GM21786 (cell line): Measurements from ENCODE around the gene TBC1D22A.

Experiments used
- ATAC-seq: cut with Tn5 transposase; IDR thresholded peaks from one replicate; pipeline ENCODE4 v1.9.1; 2021; ENCODE audit not compliant: unreplicated experiment

TBC1D22A gene

DNA sequence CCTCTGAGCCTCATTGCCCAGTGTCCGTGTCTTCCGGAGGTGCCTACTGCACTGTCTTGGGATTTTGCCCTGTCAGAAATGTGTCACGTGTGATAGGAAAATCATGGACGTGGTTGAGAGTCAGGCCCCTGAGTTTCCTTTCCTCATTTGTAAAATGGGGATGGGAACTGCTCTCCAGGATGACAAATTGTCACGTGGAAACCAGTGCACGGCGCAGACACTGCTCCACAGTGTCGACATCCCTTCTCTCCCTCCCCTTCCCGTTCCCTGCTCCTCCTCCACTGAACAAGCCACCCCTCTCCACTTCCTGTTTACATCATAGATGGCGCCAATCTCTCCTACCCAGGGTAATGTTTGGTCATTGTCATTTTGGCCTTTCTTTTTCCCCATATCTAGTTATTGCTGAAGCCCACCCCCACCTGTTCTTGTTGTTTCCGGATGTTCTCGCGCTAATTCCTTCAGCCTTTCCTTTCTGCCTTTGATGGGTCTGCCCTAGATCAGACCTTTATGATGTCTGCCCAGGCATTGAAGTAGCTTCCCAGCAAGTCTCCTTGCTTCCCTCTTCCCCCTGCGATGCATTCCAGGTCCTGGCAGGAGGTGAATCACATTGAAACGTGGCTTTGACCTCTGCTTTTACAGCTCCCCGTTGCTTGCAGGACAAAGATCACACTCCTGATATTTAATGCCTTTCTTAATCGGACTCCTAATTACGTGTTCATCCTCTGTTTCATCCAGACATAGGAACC is 91.8 kb downstream of the TBC1D22A start:
- no peak for ATAC-seq

DNA sequence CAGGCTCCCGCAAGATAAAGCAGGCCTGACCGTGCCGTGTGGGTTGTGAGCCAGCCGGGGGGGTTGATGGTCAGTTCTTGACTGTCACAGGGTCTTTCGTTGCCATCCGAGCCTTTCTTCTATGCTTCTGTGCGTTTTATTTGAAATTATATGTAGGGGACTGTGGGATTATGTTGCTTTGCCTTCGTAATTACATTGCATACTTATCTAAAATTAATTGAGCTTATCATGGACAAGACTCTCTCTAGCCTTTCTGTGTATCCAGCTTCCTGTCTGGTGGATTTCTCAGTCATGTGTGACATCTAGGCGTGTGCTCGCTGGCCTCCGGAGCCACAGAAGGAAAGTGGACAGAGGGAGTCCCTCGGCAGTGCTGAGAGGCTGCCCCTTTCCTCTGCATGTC is 93.2 kb downstream of the TBC1D22A start:
- no peak for ATAC-seq

DNA sequence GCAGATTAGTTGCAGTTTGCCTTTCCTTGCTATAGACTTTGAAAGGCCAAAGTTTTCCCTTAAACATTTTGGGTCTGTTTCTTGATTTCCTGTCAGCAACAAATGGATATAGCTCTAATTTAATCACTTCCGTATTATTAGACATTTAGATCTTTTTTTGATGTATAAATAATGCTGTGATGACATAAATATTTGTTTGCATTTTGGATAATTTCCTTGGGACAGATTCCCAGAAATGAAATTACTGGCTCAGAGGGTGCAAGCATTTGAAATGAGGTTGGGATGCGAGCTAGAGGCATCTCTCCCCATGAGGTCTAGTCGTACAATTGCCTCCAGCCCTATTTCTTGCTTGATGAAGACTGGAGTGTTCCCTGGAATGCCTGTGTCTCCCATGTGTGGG is 94.2 kb downstream of the TBC1D22A start:
- ATAC-seq, result no peak

DNA sequence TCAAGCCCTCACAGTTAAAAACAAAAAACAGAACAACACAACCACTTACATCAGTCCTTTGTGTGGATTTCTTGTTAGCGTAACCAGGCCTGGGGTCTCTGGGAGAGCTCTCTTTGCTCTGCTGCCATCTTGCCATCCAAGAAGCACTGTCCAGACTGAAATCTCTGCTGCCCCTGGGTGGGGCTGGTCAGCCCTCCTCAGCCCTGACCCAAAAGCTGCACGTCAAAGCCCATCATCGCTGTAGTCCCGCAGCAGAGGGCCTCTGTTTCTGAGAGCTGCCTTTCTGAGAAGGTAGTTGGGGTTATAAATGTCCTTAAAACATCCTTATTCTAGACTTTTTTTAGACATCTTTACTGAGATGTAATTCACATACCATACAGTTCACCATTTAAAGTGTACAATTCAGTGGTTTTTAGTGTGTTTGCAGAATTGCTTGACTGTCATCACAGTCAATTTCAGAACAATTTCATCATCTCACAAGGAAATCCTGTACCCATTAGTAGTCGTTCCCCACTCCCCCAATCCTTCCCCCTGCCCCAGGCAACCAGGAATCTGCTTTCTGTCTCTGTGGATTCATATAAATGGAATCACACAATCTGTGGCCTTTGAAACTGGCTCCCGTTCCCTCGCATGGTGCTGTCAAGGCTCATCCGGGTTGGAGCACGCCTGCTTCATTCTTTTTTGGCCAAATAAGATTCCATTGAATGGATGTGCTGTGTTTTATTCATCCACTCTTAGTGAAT is 94.9 kb downstream of the TBC1D22A start:
- no peak for ATAC-seq

DNA sequence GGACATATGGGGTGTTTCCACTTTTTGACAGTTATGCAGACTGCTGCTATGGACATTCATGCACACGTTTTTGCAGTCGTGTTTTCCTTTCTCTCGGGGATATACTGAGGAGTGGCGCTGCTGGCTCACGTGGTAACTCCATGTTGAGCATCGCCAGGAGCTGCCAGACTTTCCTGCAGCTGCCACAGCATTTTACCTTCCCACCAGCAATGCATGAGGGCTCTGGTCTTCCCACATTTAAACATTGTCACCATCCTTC is 95.4 kb downstream of the TBC1D22A start:
- no peak for ATAC-seq

DNA sequence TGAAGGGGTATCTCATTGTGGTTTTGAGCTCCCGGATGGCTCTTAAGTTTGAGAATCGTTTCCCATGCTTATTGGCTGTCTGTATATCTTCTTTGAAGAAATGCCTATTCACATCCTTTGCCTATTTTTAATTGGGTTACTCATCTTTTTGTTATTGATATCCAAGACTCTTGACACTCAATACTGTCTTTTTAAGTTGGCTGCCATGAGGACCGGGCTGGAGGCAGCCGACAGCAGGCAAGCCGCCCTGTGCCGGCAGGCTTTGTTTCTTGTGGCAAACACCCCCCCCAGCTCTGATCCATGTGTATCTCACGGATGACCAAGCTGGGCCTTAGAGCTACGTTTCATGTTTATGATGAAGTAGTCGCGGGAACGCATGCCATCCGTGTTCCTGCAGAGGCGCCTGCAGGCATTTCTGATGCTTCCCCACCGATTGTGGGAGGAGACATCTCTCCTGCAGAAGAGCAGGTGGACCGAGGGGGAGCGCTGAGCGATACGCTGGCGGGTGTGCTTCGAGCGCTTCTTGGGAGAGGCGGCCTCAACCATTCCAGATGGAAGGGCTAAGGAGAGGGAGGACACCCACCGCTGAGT is 95.8 kb downstream of the TBC1D22A start:
- no peak for ATAC-seq

DNA sequence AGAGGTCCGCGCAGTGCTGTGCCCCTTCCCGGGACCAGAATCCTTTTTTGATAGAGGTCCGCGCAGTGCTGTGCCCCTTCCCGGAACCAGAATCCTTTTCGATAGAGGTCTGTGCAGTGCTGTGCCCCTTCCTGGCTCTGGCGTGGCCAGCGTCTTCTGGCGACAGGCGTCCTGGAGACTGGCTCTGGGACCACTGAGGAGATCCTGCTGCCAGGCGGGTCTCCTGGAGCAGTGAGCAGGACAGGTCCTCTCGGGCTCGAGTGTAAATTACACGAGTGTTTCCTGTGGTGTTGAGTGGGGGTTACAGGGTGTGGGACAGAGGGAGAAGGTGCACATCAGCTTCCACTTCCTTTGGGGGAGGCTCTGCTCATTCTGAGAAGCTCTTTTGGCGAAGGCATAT is 98.1 kb downstream of the TBC1D22A start:
- no peak for ATAC-seq

DNA sequence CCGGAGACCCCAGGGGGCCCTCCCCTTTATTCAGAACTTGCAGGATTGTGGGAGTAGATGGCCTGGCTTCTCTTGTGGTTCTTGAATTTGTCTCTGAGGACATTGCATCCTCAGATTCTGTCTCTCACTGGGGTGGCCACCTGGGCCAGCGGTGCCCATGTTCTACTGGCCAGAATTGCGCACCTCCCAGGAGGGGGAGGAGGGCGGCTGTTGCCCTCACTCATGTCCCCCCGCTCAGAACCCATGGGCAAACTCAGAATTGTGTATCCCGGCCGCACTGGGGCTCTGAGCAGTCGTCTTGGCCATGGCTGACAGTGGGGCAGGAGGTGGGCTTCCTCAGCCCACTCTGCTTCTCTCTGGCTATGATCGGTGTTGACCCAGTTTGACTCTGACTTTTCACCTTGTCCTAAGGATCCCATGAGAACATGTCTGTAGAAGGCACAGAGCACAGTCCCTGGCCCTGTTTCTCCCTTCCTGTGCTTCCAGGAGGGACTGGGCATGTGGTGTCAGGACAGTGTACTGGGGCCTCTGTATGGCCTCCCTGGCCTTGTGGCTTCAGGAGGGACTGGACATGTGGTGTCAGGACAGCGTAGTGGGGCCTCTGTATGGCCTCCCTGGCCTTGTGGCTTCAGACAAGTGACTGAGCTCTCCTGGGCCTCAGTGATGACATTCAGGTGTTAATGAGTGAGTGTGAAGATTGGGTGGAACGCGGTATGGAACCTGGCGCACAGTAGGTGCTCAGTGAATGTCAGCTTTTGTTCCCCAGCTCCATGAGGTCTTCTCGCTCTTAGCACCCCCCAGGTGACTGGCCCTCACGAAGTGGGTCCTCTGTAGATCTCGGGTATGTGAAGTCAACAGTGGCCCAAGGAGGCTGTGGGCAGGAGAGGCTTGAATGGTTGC is 99.3 kb downstream of the TBC1D22A start:
- no peak for ATAC-seq

DNA sequence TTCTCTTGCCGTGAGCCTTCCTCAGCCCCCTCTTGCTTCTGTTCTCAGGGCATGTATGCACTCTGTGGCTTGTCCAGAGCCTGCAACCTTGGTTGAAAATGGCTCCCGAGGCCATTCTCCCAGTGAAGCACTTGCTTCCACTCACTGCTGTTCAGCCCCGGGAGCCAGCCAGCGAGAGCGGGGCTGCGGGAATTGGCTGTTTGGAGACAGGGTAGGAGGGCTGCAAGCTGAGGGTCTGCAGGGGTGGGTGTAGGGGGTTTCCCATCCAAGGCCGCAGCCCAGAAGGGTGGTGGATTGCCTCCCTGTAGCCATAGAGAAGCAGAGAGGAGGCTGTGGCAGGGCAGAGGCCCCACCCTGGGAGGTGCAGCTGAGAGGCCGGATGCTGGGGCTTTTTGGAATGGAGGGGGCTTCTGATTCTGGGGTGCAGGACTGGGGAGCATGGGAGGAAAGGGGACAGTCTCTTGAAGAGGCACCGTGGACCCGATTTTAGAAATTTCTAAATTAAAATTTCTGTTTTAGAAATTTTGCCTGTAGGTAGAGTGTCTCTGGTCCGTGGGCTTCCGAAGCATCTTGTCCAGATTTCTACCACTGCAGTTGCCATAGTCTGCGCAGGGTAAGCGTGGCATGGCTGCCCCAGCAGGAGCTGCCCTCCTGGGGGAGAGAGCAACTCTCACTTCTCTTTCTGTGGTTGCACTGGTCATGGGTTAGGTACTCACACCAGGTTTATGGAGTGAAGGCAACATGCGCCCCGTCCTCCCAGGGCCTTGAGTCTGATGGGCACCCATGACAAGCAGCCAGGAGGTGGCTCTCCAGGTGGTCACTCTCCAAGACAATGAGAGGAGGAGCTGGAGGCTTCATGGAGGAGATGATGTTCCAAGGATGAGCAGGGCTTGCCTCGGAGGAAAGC is 100.2 kb downstream of the TBC1D22A start:
- no peak for ATAC-seq

DNA sequence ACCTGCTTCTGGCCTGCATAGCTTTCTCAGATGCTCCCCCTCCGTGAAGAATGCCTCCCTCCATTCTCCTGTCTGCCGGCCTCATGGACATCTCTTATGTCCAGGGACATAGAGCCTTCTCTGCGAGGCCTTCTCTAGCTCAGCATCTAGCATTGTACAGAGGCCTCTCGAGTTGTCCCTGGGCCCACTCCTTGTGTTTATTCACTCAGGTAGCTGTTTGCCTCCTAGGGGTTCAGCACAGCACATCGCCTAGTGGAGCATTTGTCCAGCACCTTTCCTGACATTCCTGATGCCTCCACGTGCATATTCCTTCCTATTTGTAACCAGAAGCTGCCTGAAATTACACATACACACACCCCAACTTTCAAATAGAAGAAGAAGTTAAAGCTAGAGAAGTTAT is 101.3 kb downstream of the TBC1D22A start:
- no peak for ATAC-seq

DNA sequence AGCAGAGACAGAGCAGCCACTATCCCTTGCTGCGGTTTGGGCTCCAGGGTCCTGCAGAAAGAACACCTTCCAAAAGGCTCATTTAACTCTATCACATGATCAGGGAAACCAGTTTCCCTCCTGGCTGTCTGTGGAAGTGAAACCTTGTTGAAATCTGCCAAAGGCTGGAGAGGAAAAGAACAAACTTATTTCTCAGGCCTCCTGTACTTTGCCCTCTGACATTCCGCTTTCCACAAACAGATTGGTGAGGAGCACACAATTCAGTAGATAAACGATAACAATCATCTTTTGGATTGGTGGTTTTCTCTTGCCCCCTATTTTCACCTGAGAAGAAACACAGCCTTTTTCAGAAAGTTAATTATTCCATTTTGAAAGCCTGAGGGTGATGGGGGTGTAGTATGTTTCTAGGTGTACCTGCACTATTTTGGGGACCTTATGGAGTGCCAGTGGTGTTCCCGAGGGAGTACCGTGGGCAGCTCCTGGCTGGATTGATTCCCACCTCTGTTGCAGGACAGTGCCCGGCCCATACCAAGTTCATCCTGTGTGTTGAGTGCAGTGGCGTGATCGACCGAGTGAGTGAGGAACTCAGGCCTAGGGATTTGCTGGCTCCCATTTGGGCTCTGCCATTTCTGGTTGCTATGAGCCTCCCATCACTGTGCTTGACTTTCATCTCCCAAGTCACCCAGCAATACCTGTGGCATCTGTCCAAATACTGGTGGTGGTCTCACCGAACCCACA is 102.0 kb downstream of the TBC1D22A start:
- no peak for ATAC-seq

DNA sequence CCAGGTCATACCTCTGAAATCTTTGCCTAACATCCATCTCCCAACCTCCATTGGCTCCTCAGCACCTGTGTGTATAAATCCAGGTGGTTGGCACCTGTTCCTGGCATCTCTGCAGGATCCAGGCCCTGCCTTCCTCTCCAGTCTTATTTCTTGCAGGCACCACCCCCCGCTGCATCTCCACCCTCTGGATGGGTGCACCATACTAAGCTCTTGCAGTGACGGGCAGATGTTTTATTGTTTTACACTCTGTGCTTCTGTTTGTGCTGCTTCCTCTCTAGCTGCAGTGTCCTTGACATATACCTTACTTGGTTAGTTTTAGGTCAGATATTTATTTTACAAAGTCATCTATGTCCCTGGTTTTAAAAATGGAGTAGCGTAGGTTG is 102.6 kb downstream of the TBC1D22A start:
- ATAC-seq, result no peak

DNA sequence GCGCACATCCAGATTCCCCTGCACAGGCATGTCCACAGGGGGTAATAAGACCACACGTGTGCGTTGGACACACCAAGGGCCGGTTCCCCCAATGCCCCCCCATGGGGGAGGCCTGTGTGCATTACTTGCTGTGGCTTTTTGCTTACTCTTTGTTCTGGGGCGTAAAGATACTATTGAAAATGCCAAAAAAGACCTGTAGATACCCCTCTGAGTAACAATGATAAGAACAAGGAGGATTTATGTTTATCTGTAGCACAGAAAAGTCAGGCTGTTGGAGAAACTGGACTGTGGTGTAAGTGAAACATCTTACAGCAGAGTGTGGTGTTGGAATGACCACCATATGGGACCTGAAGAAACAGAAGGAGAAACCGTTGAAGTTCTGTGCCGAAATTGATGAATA is 103.2 kb downstream of the TBC1D22A start:
- ATAC-seq, result no peak

DNA sequence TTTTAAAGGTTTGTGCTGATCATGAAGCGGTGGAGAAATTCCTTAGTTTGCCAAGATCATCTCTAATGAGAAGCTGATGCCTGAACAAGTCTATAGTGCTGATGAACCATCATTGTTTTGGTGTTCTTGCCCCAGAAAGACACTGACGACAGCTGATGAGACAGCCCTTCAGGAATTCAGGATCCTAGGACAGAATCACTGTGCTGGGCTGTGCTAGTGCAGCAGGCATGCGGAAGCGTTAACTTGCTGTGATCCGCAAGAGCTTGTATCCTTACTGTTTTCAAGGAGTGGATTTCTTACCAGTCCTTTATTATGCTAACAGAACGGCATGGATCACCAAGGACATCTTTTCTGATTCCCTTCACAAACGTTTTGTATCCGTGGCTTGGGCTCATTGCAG is 104.1 kb downstream of the TBC1D22A start:
- ATAC-seq, result no peak

DNA sequence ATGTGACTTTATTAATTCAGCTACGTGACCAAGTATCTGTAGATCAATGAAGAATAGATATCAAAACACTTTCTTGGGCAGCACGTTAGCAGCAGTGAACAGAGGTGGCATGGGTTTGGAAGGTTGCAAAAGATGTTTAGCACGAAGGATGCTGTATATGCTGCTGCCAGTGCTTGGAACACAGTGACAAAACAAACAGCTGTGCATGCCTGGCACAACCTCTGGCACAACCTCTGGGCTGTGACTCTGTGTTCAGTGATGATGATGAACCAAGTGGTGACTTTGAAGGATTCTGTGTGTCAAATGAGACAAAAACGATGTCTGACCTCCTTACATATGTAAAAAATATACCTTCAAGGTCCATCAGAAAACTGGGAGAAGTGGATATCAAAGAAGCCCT is 104.7 kb downstream of the TBC1D22A start:
- no peak for ATAC-seq

DNA sequence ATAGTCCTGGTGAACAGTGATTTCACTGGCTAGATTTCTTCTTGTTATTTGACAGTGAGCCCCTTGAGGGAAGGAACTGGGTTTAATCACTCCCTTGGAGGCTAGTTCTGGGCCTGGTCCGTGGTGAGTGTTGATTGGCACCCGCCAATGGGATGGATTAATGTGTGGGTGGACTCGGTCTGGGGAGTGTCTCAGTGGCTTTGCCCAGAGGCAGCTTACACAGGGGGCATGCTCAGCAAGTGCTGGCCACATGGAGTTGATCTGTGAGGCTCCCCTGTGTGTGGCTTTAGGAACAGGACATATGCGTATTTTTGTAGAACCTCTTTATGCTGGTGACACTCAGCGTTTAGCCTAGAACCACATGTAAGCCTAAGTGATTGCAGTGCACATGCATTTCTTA is 106.9 kb downstream of the TBC1D22A start:
- ATAC-seq, result no peak

DNA sequence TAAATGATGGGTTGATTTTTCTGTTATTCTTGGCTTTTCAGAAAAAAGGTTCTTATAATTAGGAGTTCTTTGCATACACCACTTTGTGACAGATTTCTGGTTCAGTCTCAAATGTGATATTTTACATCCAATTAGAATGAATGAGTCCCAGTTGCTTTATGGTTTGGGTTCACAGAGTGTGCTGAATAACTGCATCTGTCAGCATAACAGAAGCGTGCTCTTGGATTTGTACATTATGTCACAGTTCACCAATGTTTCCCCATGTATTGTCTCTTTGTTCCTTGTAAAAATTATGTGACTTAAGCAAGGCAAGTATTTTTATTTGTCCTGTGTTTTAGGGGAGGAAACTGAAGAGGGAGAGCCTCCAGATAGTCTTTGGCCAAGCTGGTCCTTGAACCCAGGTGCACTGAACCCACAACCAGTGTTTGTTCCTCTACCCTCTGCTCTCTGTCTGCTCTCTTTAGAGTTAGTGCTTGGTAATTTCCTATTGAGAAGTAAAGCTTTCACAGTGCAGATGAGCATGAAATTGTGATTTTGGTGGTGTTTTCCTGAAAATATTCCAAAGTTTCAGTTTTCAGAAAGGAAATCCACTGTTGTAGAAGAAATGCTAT is 107.5 kb downstream of the TBC1D22A start:
- ATAC-seq, result no peak

DNA sequence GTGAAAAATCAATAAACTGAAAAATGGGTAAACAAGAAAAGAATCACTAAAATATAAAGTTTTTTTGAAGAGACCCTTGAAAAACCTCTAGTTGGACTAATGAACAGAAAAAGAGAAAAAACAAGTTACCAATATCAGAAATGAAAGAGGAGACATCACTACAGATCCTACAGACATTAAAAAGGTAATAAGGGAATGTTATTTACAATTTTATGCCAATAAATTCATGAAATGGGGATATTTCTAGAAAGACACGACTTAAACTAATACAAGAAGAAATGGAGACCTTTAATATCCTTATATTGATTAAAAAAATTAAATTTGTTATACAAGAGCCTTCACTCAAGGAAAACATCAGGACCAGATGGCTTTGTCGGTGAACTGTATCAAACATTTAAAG is 109.4 kb downstream of the TBC1D22A start:
- no peak for ATAC-seq

DNA sequence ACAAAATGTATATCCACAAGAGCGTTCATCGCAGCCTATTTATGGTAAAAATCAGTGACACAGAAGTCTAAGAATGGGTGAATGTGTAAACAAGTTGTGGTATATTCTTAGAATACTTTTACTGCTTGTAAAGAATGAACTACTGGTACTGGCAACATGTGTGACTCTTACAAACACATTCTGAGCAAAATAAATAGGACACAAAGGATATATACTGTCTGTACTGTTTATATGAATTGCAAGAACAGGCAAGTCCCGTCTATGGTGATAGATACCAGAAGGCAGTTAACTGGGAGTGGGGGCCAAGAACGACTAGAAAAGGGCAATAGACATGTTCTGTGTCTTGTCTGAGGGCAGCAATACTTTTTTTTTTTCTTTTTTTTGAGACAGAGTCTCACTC is 112.6 kb downstream of the TBC1D22A start:
- no peak for ATAC-seq
